AG20443 (cell line): ENCODE measurements around the gene KRTAP3-1.
A peak's percentile ranks its signal among the peaks of the same experiment; 100 is the strongest.

Experiments
- DNase-seq: peaks from one replicate; pipeline ENCODE4 v3.0.0; 2012; ENCODE audit warnings: low spot score, mixed read lengths

KRTAP3-1 gene

GRCh38 chr17:40978575-40979151 is 30.3 kb downstream of the KRTAP3-1 start:
- no peak for DNase-seq

- DNase-seq = no peak
Observed at GRCh38 chr17:40975516-40975915, 33.4 kb downstream of the KRTAP3-1 start.

DNA sequence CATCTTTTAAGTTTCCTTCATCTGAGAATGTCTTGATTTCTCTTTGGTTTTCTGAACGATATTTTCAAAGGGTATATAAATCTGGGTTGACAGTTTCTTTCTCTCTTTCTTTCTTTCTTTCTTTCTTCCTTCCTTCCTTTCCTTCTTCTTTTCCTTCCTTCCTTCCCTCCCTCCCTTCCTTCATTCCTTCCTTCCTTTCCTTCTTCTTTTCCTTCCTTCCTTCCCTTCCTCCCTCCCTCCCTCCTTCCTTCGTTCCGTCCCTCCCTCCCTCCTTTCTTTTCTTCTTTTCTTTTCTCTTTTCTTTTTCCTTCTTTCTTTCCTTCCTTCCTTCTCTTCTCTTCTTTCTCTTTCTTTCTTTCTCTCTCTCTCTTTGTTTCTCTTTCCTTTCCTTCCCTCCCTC is 34.6 kb downstream of the KRTAP3-1 start:
- no peak for DNase-seq

DNA sequence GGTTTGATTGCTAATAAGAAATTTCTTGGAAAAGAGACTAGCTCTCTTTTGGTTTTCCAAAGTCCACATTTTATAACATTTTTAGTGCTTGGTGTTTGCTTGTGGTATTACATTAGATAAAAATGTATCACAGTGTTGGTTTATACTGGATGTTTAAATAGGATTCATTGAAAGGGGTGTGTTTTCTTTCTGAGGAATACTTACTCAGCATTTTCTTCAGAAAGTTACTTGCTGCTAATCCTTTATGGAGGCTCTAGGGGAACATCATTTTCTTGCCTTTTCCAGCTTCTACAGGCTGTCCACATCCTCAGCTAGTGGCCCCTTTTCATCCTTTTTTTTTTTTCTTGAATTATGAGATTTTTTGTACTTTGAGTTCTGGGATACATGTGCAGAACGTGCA is 41.3 kb downstream of the KRTAP3-1 start:
- no peak for DNase-seq

GRCh38 chr17:40966848-40967247 is 42.1 kb downstream of the KRTAP3-1 start, which contains the start of gene KRT39:
KRT39 (minus strand) TSS chr17:40966948; CDS start chr17:40966856, 92 bp downstream.
- no peak for DNase-seq

DNA sequence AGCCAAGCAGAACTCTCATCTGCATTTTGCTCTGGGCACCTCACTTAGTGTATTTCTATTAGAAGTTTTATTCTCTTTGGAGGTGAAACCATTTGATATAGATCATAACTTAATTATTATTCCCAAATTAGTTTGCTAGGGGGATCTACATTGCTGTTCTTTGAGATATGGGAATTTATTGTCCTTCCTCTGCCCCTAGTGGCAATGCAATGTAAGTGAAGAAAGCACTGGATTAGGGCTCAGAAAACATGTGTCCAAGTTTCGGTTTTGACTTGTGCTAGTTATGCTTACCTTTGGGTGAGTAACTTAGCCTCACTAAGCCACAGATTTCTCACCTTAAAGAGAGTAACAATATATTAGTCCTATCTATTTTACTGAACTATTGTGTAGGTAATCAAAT is 45.1 kb downstream of the KRTAP3-1 start:
- DNase-seq = peak; percentile 49

DNA sequence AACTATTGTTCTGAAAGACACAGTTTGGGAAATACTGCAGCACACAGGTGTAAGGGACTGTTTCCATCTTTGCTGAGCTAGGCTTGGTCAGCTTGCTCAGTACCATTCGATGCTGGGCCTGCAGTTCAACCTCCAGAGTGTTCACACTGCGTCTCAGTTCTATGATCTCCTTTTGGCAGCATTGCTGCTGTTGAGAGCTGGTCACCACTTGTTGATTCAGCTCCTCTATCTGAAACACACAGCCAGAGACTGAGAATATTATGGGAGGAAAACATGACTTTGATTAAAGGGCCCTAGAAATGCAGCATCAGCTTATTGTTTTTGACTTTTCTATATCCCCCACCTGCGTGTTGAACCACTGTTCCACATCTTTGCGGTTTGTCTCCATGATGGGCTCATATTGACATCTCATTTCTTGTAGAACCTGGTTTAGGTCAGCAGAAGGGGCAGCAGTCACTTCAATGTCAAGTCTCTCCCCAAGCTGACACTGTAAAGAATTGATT is 46.8 kb downstream of the KRTAP3-1 start:
- no peak for DNase-seq

GRCh38 chr17:40961591-40961990 is 47.3 kb downstream of the KRTAP3-1 start:
- DNase-seq = no peak

DNA sequence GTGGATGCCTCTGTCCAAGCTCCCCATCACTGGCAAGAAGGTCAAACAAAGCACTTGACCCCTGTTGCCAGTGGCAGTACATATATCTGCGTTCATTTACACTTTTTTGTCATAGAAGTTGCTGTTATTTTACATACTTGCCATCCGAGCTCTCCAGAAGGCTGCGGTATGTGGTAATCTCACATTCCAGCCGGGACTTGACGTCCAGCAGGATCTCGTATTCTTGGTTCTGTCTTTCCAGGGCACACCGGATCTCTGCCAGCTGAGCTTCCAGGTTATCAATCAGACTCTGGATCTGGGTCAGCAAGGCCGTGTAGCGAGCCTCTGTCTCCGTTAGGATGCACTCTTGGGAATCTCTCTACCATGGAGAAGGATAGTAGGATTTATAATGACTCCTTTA is 48.8 kb downstream of the KRTAP3-1 start:
- DNase-seq = no peak
